HG03469 (cell line): ENCODE measurements around the gene PDGFRB.

Source experiments
- ATAC-seq: cut with Tn5 transposase; IDR thresholded peaks from one replicate; pipeline ENCODE4 v1.9.1; 2021; ENCODE audit warnings: mild to moderate bottlenecking, moderate library complexity, moderate number of reproducible peaks; ENCODE audit not compliant: unreplicated experiment

The PDGFRB gene

GRCh38 chr5:150155258-150156026 lies at the start of gene PDGFRB:
Gene PDGFRB, minus strand, starts transcription at chr5:150155845. Its CDS starts 18,798 bp downstream, at chr5:150137047.
- no peak for ATAC-seq

- ATAC-seq: no peak
Observed at GRCh38 chr5:150204590-150204960, 48.9 kb upstream of the PDGFRB start.

- ATAC-seq: no peak
Observed at GRCh38 chr5:150203832-150204589, 48.4 kb upstream of the PDGFRB start.

GRCh38 chr5:150202501-150202900 lies 46.9 kb upstream of the PDGFRB start:
- ATAC-seq: no peak

- no peak for ATAC-seq
Observed at GRCh38 chr5:150197476-150197875, 41.8 kb upstream of the PDGFRB start.

- ATAC-seq: no peak
Observed at GRCh38 chr5:150196986-150197385, 41.3 kb upstream of the PDGFRB start.

GRCh38 chr5:150196514-150196913 lies 40.9 kb upstream of the PDGFRB start:
- no peak for ATAC-seq

- no peak for ATAC-seq
Observed at GRCh38 chr5:150195736-150196485, 40.3 kb upstream of the PDGFRB start.

GRCh38 chr5:150192462-150192861 lies 36.8 kb upstream of the PDGFRB start:
- ATAC-seq: no peak

GRCh38 chr5:150190987-150191386 lies 35.3 kb upstream of the PDGFRB start:
- ATAC-seq: no peak

GRCh38 chr5:150190503-150190979 lies 34.9 kb upstream of the PDGFRB start:
- no peak for ATAC-seq

- no peak for ATAC-seq
Observed at GRCh38 chr5:150189728-150190502, 34.3 kb upstream of the PDGFRB start, which contains the start of gene SLC6A7. Gene SLC6A7, plus strand, starts transcription at chr5:150190062. Its CDS starts 266 bp downstream, at chr5:150190328.

- ATAC-seq: no peak
Observed at GRCh38 chr5:150189326-150189725, 33.7 kb upstream of the PDGFRB start.

- no peak for ATAC-seq
Observed at GRCh38 chr5:150188146-150188842, 32.6 kb upstream of the PDGFRB start.

- ATAC-seq: no peak
Observed at GRCh38 chr5:150186897-150187296, 31.3 kb upstream of the PDGFRB start.

GRCh38 chr5:150186137-150186536 lies 30.5 kb upstream of the PDGFRB start:
- ATAC-seq: no peak

GRCh38 chr5:150184990-150185912 lies 29.6 kb upstream of the PDGFRB start:
- ATAC-seq: no peak

- no peak for ATAC-seq
Observed at GRCh38 chr5:150184006-150184405, 28.4 kb upstream of the PDGFRB start.

- no peak for ATAC-seq
Observed at GRCh38 chr5:150183436-150183835, 27.8 kb upstream of the PDGFRB start.
